Stimulated activated CD8-positive, alpha-beta memory T cell treated with anti-CD3 and anti-CD28 coated beads, Interleukin-2, amount 100 ng/mL, for 1 hour (primary cell): ENCODE results near the gene CEP112.

Source experiments
- DNase-seq, 2 donors: peaks; one replicate each; pipeline ENCODE4 v3.0.0-alpha.2; 2020; ENCODE audit warnings: low read depth in 2 of 2

CEP112 gene

DNA sequence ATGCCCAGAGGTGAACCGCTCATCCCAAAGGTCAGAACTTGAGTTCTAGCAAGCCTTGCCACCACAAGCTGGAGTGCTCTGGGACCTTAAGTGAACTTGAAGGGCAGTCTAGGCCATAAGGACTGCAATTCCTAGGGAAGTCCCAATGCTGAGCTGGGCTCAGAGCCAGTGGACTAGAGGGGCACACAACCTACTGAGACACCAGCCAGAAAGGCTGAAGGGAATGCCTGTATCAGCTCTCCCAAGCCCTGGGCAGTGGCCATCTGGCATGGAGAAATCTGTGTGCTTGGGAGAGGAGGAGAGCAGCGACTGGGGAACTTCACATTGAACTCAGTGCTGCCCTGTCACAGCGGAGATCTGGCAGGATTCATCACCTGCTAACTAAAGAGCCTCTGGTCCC lies 201.3 kb downstream of the CEP112 start:
- DNase-seq, result no peak

DNA sequence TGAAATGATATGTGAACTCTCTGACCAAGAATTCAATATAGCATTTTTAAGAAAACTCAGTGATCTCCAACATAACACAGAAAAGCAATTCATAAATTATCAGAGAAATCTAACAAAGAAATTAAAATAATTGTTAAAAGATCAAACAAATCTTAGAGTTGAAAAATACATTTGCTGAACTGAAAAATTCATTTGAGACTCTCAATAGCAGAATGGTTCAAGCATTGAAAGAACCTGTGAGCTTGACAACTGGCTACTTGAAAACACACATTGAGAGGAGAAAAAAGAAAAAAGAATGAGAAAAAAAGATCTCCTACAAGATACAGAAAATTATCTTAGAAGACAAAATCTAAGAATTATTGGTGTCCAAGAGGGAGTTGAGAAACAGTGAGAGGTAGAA lies 203.5 kb downstream of the CEP112 start:
- no peak for DNase-seq

DNA sequence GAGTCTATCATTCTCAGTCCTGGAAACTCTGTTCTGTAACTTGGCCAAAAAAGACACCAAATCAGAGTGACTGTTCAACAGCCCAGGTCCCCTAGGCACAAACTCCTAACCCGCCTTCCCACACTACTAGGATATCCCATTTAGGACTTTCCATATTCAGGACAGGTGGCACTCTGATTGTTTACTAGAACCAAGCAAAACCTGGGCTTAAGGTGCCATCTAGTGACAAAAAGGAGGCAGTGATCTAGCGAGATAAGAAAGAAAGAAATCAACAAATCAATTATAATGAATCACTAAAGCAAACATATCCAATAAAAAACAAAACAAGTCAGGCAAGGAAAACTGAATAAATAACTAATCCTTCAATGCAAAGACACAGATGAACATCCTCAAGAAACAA lies 203.9 kb downstream of the CEP112 start:
- no peak for DNase-seq

DNA sequence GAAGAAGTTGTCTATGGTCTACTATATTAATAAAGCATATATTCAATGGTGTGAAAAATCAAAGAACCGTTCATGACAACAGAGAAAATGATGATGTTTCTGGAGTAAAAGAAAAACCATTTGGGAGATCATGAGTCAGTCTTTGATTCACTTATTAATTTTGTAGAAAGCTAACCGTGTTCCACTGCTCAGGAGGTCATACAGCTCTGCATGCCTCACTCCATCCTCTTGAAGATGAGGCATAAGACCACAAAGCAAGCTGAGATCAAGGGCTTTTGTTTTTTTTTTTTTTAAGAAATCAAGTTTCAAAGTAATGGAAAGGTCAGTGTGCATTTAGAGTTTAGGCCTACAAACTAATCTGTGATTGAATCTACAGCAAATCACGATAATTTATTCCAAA lies 206.4 kb downstream of the CEP112 start:
- no peak for DNase-seq

DNA sequence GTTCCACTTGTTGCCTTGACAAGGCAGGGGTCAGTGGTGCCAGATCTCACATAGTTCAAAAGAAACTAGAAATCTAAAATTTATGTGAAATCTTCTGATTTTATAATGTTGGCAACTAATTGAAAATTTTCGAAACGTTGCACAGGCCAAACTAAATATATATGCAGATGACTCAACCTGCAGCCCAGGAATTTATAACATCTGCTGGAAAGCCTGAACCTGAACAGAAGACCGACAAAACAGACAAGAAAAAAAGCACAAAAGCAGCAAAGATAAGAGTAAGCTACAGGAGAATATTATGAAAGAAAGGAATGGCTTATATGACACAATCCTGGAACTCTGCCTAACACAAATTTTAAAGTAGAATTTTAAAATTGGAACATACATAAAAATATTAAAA lies 207.6 kb downstream of the CEP112 start:
- no peak for DNase-seq

DNA sequence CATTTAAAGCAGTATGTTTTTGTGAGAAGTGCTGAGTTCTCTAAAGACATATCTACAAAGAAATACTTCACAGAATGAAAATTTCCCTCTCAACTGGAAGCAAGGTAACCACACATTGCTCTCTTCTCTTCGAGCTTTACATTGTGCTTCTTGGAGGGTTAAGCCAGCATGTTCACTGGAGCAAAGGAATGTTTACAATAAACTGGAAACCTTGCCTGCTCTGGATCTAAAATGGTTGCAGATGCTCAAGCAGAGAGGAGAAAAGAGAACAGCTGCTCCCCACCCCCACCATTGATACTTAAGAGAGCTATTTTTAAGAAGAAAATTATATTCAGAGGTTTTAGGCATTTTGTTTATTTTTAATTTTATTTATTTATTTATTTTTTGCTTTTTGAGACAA lies 213.1 kb downstream of the CEP112 start:
- DNase-seq, result no peak

DNA sequence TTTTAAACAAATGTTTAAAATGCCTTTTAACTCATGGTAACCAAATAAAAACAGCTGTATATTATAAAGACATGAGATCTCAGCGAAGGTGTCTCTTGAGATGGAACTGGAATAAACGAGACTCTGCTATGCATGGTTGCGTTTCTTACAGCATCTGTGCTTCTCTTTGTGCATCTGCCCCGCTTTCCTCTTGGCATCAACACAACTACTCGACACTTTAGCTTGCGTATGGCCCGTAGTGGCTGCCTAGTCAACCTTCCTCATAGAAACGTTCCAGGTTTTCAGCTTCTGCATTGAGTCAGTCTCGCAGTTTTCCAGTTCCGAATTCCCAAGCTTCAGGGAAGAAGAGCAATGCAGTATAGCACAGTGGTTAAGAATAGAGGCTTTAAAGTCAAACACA lies 214.9 kb downstream of the CEP112 start:
- no peak for DNase-seq

DNA sequence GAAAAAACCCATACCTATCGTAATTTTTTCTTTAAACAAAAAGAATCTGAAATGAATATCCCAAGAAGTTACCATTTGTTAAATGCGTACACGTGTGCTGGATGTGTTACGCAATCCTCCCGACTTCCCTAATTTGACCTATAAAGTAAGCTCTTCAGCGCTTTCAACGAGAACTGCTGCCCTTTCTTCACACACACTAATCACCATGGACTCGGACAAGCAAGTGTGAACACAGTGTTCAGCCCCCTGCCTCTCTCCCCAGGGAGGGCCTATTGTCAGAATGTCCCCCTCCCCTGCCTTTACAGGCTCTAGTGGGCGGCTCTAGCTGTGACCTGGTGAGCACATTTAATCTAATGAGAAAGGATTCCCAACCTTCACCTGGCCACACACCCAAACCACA lies 216.1 kb downstream of the CEP112 start:
- DNase-seq, result no peak

DNA sequence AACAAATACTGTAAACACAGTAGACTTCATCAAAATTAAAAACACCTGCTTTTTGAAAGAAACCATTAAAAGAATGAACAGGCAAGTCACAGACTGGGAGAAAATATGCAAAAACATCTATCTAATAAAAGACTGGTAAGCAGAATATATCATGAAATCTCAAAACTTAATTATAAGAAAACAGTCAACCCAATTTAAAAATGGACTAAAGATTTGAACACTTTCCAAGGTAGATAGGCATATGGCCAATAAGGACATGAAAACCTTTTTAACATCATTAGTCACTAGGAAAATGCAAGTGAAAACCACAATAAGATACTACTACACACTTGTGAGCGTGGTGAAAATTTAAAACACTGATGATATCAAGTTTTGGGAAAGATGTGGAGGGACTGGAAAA lies 218.7 kb downstream of the CEP112 start:
- DNase-seq, result no peak

DNA sequence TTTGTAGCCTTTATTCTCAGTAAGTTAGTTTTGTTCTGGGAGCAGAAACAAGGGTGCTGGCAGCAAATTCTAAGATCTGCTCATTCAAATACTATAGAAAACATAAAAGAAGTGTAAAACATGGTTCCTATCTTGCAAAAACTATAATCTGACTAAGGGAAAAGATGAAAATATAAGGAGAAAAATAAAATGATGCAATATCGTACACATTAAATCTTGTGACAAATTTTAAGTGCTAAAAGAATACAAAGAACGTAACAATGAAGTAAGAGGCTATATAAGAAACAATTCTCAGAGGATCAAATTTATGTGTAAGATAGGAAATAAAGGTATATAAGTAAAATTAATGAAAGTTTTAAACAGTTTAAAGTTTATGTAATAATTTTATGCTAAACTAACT lies 224.6 kb downstream of the CEP112 start:
- DNase-seq, result no peak

DNA sequence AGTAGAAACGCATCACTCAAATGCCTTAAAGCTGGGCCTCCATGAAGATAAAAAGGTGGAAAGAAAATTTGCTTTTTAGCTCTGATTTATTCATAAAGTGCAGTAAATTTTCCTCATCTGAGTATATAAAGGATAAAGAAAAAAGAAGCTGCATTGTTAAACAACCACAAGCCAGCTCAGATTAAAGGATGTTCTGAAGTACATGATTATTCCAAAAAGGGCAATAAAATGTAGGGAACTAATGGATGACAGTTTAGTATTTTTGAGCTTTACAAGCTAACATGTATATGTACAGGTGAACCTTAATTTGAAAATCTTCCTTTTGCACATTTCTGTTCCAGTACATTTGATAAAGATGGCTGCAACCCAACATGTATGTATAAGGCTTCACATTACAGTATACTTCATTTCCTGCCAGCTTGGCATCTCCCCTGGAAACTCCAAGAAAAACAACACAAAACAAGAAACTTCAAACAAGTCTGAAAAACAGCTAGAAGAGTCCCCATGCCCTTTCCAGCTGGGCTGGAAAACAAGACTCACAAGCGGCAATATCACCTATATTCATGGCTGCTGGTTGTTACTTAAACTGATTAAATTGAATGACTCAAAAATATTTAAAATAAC lies 225.7 kb downstream of the CEP112 start:
- DNase-seq, result no peak

DNA sequence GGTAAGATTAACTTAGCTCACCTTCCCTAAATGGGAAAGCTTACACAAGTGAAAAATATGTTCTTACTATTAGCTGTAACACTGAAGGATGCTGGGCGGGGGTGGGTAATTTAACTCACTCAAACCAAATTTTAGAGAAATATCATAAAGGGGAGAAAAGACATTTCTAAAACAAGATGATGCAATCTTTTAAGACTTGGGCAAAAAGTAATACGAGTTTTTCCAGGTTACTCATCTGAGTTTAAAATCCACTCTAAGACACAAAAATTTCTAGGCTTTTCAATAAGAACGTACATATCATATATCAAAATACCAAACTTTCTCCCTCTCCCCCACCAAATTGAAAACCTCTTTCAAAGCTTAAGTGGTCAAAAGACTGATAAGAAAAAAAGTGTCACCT lies 228.8 kb downstream of the CEP112 start:
- no peak for DNase-seq

DNA sequence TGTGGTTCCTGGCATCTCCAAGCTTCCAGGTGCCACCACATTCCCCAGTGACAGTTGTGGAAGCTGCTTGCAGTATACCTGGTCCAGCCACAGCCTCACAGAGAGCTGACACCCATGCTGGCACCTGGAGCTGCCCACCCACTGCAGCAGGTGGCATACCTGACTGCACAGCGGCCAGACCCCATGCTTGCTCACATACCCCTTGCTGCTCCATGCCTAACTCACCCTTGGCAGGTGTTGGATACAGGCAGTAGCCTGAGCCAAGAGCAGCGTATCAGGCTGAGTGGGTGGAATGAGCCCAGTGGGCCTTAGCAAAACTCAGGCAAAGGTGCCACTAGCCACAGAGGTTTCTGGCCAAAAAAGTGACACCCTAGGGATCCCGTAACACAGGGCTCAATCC lies 232.3 kb downstream of the CEP112 start:
- no peak for DNase-seq

DNA sequence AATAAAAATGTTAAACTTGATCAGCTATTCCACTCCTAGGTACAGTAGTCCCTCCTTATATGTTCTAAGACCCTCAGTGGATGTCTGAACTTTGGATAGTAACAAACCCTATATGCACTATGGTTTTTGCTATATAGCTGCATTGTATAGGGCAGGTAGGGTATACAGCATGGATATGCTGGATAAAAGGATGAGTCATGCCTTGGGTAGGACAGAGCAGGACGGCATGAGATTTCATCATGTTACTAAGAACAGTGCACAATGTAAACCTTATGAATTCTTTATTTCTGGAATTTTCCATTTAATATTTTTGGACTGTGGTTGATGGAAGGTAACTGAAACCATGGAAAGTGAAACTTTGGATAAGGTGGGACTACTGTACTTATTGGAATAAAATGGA lies 235.1 kb downstream of the CEP112 start:
- no peak for DNase-seq

DNA sequence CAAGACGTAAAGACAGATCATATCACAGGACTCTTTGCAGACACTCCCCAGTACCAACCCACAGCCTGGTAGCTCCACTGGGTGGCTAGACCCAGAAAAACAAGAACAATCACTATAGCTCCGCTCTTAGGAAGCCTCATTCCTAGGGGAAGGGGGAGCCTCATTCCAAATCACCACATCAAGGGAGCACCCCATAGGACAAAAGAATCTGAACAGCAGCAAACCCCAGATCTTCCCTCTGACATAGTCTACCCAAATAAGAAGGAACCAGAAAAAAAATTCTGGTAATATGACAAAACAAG lies 237.8 kb downstream of the CEP112 start:
- DNase-seq, result no peak

DNA sequence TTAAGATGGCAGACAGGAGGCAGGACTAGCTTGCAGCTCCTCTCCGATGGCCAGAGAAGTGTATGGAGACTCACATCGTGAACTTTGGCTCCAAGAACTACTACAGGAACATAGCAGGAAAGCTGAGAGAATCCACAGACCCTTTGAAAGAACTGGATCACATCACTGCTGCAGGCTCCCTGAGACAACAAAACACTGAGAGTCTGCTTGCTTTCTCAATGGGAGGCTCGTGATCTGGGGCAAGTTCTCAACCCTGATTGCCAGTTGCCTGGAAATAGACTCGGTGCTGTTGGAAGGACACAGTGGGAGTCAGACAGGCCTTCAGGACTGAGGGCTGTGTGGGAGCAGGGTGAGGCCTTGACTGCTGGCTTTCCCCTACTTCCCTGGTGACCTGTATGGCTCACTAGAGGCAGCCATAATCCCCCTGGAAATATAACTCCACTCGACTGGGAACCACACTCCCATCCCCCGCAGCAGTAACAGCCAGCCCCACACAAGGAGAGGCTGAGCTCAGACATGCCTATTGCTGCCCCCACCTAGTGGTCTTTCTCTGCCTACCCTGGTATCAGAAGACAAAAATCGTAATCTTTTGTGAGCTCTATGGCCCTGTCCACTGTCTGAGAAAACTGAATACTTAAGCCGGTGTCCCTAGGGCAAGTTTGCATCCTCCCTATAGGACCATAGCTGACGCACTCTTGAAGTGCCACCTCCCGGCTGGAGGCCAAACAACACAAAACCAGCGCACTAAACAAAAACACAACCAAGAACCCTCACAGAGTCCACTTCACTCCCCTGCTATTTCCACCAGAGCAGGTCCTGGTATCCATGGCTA lies 238.4 kb downstream of the CEP112 start:
- no peak for DNase-seq

DNA sequence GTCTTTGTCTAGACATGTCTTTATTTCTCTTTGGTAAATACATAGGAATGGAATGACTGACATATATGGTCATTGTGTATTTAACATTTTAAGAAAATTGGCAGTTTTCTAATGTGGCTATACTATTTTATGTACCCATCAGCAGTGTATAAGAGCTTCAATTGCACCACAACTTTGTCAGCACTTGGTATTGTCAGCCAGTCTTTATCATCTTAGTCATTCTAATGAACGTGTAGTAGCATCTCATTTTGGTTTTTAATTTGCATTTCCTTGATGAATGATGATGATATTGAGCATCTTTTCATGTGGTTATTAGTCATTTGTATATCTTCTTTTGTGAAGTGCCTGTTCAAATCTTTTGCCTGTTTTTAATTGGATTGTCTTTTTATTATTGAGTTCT lies 239.3 kb downstream of the CEP112 start:
- DNase-seq, result no peak

DNA sequence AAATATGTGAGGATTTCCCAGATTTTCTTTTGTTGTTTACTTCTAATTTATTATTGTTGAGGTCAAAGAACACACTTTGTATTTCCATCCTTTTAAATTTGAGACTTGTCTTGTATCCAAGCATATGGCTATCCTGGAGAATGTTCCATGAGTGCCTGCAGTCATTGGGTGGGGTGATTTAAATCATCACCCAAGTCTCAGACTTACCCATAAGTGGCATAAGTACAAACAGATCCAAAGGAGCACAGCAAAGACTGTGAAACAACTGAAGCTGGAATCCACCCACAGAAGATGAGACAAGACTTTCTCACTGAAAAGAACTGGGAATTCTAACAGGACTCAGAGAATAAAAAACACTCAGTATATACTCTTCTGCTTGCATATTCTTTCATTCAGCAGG lies 239.9 kb downstream of the CEP112 start:
- no peak for DNase-seq

DNA sequence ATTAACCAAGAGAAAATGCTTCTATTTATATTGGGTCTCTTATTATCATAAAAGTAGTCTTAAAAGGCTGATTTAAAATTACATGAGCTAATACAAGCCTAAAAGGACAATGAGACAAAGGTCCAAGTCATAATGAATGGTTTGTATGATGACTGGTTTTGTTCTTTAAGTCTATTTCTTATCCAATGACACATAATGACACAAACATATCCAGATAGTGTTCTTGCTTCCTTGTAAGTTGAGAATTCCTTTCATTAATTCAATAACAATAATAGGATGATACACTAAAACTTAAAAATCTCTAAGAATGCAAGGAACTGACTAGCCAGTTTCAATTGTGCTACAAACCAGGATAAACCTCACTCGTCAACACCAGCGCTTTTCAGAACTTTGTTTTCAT lies 244.1 kb downstream of the CEP112 start:
- DNase-seq, result no peak

DNA sequence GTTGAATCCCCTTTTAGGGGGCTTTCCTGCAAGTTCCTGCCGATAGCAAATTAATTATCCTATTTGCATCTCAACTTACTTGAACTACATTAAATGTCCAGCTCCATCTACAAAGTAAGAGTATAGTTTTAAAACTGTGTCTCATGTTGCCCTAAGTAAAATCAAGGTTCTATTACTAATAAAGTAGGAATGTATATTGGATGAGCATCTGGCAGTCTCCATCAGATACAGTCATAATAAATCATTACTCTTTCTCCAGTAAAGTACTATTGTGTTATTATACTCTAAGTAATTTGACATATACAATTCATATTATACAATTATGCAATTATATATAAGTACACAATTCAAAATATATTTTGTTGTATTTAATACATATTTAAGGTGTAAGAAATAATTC lies 249.3 kb downstream of the CEP112 start:
- DNase-seq, result no peak

DNA sequence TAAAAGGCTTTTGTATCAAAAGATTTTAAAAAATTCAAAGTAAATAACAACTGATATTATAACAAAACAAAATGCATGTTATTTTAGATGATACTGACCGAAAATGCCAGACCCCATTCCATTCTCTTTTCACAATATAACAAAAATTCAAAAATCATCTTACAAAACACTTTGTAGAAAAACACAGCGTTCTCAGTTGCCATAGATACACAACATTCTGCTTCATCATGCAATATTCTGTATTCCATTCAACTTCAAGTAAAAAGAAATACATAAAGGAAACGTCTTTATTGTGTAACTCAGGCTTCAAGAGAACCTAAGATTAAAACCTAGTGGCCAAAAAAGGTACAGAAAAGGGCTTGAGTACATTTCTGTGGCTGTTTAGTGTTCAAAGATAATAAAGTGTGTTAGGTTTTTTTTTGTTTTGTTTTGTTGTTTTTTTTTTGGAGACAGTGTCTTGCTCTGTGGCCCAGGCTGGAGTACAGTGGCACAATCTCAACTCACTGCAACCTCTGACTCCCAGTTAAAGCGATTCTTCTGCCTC lies 250.5 kb downstream of the CEP112 start:
- no peak for DNase-seq

DNA sequence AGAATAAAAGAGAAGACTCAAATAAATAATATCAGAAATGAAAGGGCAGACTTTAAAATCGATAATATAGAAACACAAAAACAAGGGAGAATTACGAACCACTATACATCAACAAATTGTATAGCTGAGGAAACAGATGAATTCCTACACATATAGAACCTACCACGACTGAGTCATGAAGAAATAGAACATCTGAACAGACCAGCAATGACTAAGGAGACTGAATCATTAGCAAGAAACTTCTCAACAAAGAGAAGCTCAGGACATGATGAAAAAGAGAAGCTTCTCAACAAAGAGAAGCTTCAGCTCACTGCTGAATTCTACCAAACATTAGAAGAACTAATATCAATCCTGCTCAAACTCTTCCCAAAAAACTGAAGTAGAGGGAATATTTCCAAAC lies 255.9 kb downstream of the CEP112 start:
- DNase-seq, result no peak

DNA sequence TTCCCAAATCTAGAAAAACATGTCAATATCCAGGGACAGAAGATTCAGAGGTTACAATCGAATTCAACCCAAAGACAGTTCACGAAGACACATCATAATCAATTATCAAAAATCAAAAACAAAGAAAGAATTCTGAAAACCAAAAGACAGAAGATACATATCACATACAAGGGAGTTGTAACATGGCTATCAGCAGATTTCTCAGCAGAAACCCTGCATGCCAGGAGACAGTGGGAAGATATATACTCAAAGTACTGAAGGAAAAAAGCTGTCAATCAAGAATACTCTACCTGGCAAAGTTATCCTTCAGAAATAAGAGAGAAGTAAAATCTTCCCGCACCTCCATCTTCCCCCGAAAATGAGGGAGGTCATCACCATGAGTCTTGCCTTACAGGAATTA lies 258.6 kb downstream of the CEP112 start:
- DNase-seq, result no peak
